ENCODE data around the gene SNX8.

SNX8 gene

GRCh38 chr7:2217716-2218443 is 96.4 kb downstream of the SNX8 start:
- Histone ChIP-seq H3K4me2 (ENCODE audit: insufficient read depth, low read length) (no peak overlapping the region), H3K36me3 (ENCODE audit: insufficient read depth, low read length) (peaks cover 95% of the 10 kb centered on the region), H3K9me3 (ENCODE audit: insufficient read depth, low read length, severe bottlenecking) (no peaks in the 10 kb centered on the region), H3K27ac (ENCODE audit: low read length) (no peak overlapping the region), H3K4me1 (ENCODE audit: insufficient read depth, low read length) (no peaks in the 10 kb centered on the region), H3K9ac (ENCODE audit: low read depth, low read length) (no peak overlapping the region), H3K79me2 (ENCODE audit: insufficient read depth, low read length) (peaks cover 10% of the 10 kb centered on the region; the same call in 1 of the 2 replicates), H3K4me3 (ENCODE audit: low read depth in 1 of 2, low read length in 2 of 2) (no peak overlapping the region), H2AFZ (ENCODE audit: low read depth, low read length) (no peak overlapping the region), H4K20me1 (ENCODE audit: insufficient read depth, low read length) (peaks cover 28% of the 10 kb centered on the region), H3K27me3 (ENCODE audit: insufficient read depth, low read length, poor library complexity) (no peaks in the 10 kb centered on the region)
- DNase-seq (no peak), ATAC-seq (ENCODE audit: insufficient read depth, low read depth) (no peak)
- TF ChIP-seq CTCF (IDR thresholded peaks at IDR 0.05; ENCODE audit: borderline replicate concordance, extremely low read depth, low read length, poor library complexity, severe bottlenecking) (no peak), EZH2 (IDR thresholded peaks at IDR 0.05; ENCODE audit: borderline replicate concordance, low read depth, low read length, severe bottlenecking) (no peak)

- Histone ChIP-seq H4K20me1 (ENCODE audit: insufficient read depth, low read length) (peaks cover 24% of the 10 kb centered on the region), H3K9ac (ENCODE audit: low read depth, low read length) (no peak overlapping the region), H3K36me3 (ENCODE audit: insufficient read depth, low read length) (peaks cover 95% of the 10 kb centered on the region)
Measured at GRCh38 chr7:2217206-2217605, 97.0 kb downstream of the SNX8 start.

GRCh38 chr7:2215851-2216250 is 98.4 kb downstream of the SNX8 start:
- Histone ChIP-seq H3K9me3 (ENCODE audit: insufficient read depth, low read length, severe bottlenecking) (no peaks in the 10 kb centered on the region), H3K4me3 (ENCODE audit: low read depth in 1 of 2, low read length in 2 of 2) (no peak overlapping the region), H3K36me3 (ENCODE audit: insufficient read depth, low read length) (peaks cover 95% of the 10 kb centered on the region), H3K27me3 (ENCODE audit: insufficient read depth, low read length, poor library complexity) (no peaks in the 10 kb centered on the region), H4K20me1 (ENCODE audit: insufficient read depth, low read length) (peaks cover 26% of the 10 kb centered on the region), H3K9ac (ENCODE audit: low read depth, low read length) (no peak overlapping the region), H3K27ac (ENCODE audit: low read length) (no peak overlapping the region), H3K79me2 (ENCODE audit: insufficient read depth, low read length) (peaks cover 10% of the 10 kb centered on the region; the same call in 1 of the 2 replicates), H2AFZ (ENCODE audit: low read depth, low read length) (no peak overlapping the region), H3K4me2 (ENCODE audit: insufficient read depth, low read length) (no peak overlapping the region), H3K4me1 (ENCODE audit: insufficient read depth, low read length) (no peaks in the 10 kb centered on the region)
- ATAC-seq (ENCODE audit: insufficient read depth, low read depth) (no peak), DNase-seq (no peak)
- TF ChIP-seq CTCF (IDR thresholded peaks at IDR 0.05; ENCODE audit: borderline replicate concordance, extremely low read depth, low read length, poor library complexity, severe bottlenecking) (no peak), EZH2 (IDR thresholded peaks at IDR 0.05; ENCODE audit: borderline replicate concordance, low read depth, low read length, severe bottlenecking) (no peak)

More at GRCh38 chr7:2217206-2217605, 97.0 kb downstream of the SNX8 start:
- DNase-seq: no peak
- TF ChIP-seq EZH2 (IDR thresholded peaks at IDR 0.05; ENCODE audit: borderline replicate concordance, low read depth, low read length, severe bottlenecking) (no peak), CTCF (IDR thresholded peaks at IDR 0.05; ENCODE audit: borderline replicate concordance, extremely low read depth, low read length, poor library complexity, severe bottlenecking) (no peak)
- no peak overlapping the region for H2AFZ ChIP-seq (ENCODE audit: low read depth, low read length)
- H3K4me2 ChIP-seq (ENCODE audit: insufficient read depth, low read length): no peak overlapping the region
- H3K9me3 ChIP-seq (ENCODE audit: insufficient read depth, low read length, severe bottlenecking): no peaks in the 10 kb centered on the region
- no peak overlapping the region for H3K27ac ChIP-seq (ENCODE audit: low read length)
- H3K79me2 ChIP-seq (ENCODE audit: insufficient read depth, low read length): peaks cover 10% of the 10 kb centered on the region; the same call in 1 of the 2 replicates
- ATAC-seq (ENCODE audit: insufficient read depth, low read depth): no peak
- no peak overlapping the region for H3K4me3 ChIP-seq (ENCODE audit: low read depth in 1 of 2, low read length in 2 of 2)
- H3K4me1 ChIP-seq (ENCODE audit: insufficient read depth, low read length): no peaks in the 10 kb centered on the region
- no peaks in the 10 kb centered on the region for H3K27me3 ChIP-seq (ENCODE audit: insufficient read depth, low read length, poor library complexity)
